HFF-Myc (cell line): ENCODE results near the gene CENPP.

Experiments used
- DNase-seq: peaks from one replicate; pipeline ENCODE4 v3.0.0-alpha.2; 2011; ENCODE audit warnings: low read depth; ENCODE audit errors: extremely low read depth
- H3K4me3 ChIP-seq: replicated peaks from 2 replicates; pipeline ENCODE4 v1.5.1; 2011; ENCODE audit warnings: low read depth, mild to moderate bottlenecking, control low read depth, low read length
- TF ChIP-seq, protein P1 (sequence below): IDR thresholded peaks from 2 replicates; pipeline ENCODE4 v1.5.1; 2012; ENCODE audit warnings: mild to moderate bottlenecking, low read depth, low read length, control low read depth; ENCODE audit errors: missing control alignments

The CENPP gene

DNA sequence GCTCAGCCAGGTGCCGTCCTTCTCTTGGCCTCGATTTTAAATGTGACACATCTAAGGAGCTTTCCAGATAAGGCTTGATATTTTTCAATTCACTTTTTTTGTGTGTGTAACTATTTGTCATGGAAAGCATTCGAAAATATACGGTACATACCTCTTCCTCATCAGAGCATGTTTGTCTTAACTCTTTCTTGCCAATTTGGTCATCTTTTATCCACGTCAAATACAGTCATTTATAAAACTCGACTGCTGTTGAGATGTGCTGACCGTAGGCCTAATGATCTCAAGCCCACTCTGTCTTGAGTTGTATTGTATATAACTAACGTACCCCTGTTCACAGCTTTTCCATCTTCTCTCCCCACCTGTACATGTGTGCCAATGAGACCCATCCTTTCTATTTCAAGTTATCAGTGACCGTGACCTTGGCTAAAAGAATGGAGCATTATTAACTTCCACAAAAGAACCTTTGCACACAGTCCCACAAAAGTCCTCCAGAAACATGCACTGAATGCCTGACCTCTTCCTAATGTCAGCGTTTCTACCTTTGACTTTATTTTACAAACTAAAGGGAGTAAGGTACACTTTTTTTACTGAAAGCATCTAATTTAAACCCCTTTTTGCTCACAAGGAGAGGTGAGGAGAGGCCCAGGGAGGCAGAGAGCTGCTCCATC lies 282.6 kb downstream of the CENPP start:
- DNase-seq: no peak
- TF ChIP-seq, protein P1, sequence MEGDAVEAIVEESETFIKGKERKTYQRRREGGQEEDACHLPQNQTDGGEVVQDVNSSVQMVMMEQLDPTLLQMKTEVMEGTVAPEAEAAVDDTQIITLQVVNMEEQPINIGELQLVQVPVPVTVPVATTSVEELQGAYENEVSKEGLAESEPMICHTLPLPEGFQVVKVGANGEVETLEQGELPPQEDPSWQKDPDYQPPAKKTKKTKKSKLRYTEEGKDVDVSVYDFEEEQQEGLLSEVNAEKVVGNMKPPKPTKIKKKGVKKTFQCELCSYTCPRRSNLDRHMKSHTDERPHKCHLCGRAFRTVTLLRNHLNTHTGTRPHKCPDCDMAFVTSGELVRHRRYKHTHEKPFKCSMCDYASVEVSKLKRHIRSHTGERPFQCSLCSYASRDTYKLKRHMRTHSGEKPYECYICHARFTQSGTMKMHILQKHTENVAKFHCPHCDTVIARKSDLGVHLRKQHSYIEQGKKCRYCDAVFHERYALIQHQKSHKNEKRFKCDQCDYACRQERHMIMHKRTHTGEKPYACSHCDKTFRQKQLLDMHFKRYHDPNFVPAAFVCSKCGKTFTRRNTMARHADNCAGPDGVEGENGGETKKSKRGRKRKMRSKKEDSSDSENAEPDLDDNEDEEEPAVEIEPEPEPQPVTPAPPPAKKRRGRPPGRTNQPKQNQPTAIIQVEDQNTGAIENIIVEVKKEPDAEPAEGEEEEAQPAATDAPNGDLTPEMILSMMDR: no peak
- no peak overlapping the region for H3K4me3 ChIP-seq

DNA sequence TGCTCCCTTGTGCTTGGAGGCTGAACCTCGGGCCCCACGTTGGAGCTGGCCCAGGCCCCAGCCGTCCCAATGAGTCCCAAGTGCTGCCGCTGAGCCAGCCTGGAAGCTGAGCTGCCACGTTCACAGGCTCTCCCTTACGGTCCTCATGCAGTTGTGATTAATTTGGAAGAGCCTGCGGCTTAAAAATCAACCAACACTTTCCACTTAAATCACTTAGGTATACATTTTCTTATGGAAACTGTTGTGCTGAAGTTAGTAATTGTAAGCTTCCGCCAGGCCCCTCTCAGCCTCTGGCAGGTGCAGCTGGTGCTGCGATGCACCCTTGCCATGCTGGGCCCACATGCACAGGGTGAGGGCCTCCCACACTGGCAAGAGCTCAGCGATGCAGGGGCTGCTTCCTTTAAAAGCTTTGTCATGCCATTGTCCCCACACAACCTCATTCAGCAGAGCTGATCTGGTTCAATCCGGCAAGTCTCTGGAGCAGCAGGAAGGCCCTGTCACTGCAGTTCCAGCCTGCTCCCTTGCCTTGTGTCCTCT lies 283.2 kb downstream of the CENPP start:
- DNase-seq: peak; percentile 67
- TF ChIP-seq, protein P1: no peak

DNA sequence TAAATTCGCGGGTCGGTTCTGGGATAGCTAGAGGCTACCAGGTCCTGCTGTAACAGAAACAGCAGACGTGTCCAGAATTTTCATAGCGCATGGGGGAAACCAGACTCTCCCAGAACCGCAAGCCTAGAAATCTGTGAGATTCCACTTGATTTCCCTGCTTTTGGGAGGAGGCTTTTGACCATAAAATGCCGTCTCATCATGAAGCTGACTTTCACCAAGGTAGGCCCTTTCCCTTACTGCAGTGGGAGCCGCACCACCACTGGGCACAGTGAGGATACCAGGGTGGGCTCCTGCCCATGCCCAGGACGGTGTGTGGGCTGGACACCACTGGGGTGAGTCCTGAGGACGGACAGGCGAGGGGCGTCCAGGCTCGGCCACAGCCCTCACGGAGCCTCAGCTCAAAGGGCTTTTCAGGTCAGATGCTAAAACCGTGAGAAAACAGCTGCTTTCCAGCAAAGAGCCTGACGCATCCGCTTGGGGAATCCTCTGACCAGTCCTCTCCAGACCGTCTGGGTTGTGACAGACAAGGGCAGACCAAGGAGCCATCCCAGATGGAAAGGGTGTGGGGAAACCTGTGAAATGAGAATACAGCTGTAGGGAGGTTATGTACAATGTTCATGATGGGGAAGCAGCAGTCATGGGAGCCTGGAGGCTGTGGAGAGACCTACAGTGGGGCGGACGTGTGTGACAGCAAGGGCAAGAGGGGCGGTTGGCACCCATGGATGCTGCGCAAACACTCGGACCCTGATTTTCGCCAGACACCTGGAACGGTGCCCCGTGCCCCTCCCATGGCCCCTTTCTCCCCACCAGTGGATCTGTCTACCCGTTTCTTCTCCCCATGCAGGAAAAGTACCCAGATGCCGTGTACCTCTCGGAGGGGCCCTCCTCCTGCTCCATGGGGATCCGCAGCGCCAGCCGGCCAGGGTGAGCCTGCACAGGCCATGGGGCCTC lies 285.0 kb downstream of the CENPP start:
- no peak overlapping the region for H3K4me3 ChIP-seq
- TF ChIP-seq, protein P1: no peak
- no peak for DNase-seq

More for the DNA sequence above, 283.2 kb downstream of the CENPP start:
- no peak overlapping the region for H3K4me3 ChIP-seq

DNA sequence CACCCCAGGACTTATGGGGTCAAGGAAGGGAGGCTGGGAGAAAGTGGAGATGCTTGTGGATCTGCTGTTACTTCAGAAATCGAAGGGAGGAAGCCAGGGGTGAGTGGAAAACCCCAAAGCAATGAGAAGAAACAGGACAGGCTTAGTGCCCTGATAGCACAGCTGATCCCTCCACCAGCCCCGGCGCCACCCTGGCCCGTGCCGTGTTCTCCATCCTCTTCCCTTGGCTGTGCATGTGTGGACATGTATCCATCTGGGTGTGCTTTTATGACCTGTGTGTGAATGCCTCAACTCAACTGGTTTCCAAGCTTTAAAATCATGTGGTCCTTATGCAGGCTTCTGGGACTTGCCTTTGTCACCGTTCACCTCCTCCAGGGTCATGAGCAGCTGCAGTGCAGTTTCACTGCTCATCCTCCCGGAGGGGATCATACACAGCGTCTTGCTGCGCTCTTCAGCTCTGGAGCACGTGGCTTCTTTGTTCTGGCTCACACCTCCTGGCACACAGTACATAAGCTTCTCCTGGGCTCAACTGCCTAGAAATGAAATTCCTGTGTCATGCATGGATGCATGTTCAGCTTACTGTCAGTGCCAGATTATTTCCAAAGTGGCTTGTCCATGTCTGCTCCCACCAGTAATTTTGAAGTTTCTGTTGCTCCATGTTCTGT lies 286.0 kb downstream of the CENPP start:
- DNase-seq: no peak
- TF ChIP-seq, protein P1: no peak
- H3K4me3 ChIP-seq: no peak overlapping the region

DNA sequence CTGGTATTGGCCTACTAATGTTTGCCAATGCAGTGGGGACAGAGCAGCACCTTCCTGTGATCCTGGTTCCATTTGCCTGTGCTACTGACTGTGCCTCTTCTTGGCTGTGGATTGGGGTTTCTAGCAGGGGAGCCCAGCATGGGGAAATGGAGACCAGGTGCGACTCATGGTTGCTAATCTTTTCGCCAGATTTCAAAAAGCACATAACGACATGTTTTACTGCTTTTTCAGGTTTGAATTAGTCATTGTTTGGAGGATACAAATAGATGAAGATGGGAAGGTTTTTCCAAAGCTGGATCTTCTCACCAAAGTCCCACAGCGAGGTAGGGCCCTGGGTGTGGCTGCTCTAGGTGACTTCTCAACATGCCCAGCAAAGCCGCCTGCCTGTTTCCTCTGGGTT lies 286.5 kb downstream of the CENPP start:
- no peak overlapping the region for H3K4me3 ChIP-seq
- TF ChIP-seq, protein P1: no peak
- no peak for DNase-seq

DNA sequence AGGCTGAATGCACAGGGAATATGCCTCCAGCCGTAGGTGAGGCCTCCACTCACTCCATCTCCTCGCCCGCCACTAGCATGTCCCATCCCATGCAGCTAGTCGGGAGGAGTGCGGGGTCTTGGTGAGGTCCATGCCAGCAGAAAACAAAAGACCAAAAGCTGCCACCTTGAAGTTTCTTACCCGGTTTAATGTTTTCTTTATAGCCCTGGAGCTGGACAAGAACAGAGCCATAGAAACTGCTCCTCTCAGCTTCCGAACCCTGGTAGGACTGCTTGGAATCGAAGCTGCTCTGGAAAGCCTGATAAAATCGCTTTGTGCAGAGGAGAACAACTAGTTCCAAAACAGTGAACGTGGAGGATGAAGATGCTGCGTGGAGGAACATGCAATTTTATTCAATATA lies 287.1 kb downstream of the CENPP start:
- no peak overlapping the region for H3K4me3 ChIP-seq
- TF ChIP-seq, protein P1: no peak
- DNase-seq: no peak
